Spleen (tissue), 11 donors: ENCODE measurements around the gene ALKBH2. TPM values are rescaled to one million over a fixed set of nuclear protein-coding genes. Genes with fewer than 3 reads are reported as not detected.

ENCODE experiments used
- DNase-seq: peaks from one replicate; pipeline ENCODE4 v3.0.0-alpha.2; 2020
- H3K27ac ChIP-seq, 8 donors: fragments of 200-600 bp; sonication (generic) in 7 of 8; 1 replicate in 4 of 8; 2 replicates in 4 of 8; pipeline versions ENCODE4 v1.5.0 to v1.8.0; 2016 to 2021; ENCODE audit warnings: inconsistent platforms in 4 of 8, mild to moderate bottlenecking in 4 of 8, moderate library complexity in 1 of 8
- H3K27me3 ChIP-seq, 7 donors: fragments of 200-600 bp; sonication (generic) in 6 of 7; replicated peaks in 1 of 7; 1 replicate in 4 of 7; 2 replicates in 3 of 7; pipeline versions ENCODE4 v1.5.0 to v1.8.0; 2016 to 2021; ENCODE audit warnings: inconsistent platforms in 3 of 7, mild to moderate bottlenecking in 1 of 7
- H3K36me3 ChIP-seq, 6 donors: fragments of 200-600 bp; sonication (generic) in 5 of 6; 1 replicate in 4 of 6; 2 replicates in 2 of 6; pipeline versions ENCODE4 v1.5.0 to v1.8.0; 2016 to 2021; ENCODE audit warnings: inconsistent platforms in 2 of 6
- H3K4me1 ChIP-seq, 6 donors: fragments of 200-600 bp; sonication (generic) in 5 of 6; 1 replicate in 3 of 6; 2 replicates in 3 of 6; pipeline versions ENCODE4 v1.5.0 to v1.8.0; 2016 to 2021; ENCODE audit warnings: inconsistent platforms in 3 of 6
- H3K4me3 ChIP-seq, 8 donors: fragments of 200-600 bp; sonication (generic) in 7 of 8; 1 replicate in 4 of 8; 2 replicates in 4 of 8; pipeline versions ENCODE4 v1.5.0 to v1.8.0; 2016 to 2021; ENCODE audit warnings: inconsistent platforms in 4 of 8, mild to moderate bottlenecking in 4 of 8, moderate library complexity in 2 of 8
- H3K9me3 ChIP-seq, 8 donors: fragments of 200-600 bp; sonication (generic) in 7 of 8; 1 replicate in 4 of 8; 2 replicates in 4 of 8; pipeline versions ENCODE4 v1.5.0 to v1.8.0; 2016 to 2021; ENCODE audit warnings: inconsistent platforms in 4 of 8
- POLR2A ChIP-seq, 3 donors: fragments of 450-650 bp; IDR thresholded peaks; one replicate each; pipeline ENCODE4 v1.5.1; 2017; ENCODE audit warnings: antibody characterized with exemption in 3 of 3, mild to moderate bottlenecking in 1 of 3
- POLR2AphosphoS5 ChIP-seq, 3 donors: sonication (generic); formaldehyde crosslinking; IDR thresholded peaks; one replicate each; pipeline ENCODE4 v1.5.1; 2017; ENCODE audit warnings: antibody characterized with exemption in 3 of 3
- WGBS, 5 donors: extraction: QIAGEN DNeasy Blood & Tissue Kit in 3 of 5; methylation state at CpG; one replicate each; pipeline versions ENCODE4 v1.1.5 to v1.1.7; 2013 to 2018; 5-methylcytosine and 5-hydroxymethylcytosine counted together
- intact Hi-C: fragments of 100-400 bp; cut with DNase I; formaldehyde crosslinking; loops from one replicate; pipeline ENCODE4 v1.15.0; 2023; ENCODE audit warnings: low total_unique reads
- polyA plus RNA-seq, 3 donors: library from polyadenylated mRNA; stranded (reverse); fragments of 200-250 nt; gene quantifications; one replicate each; pipeline ENCODE4 v1.2.1, GENCODE V29; 2013
- total RNA-seq, 7 donors: library from RNA; depleted of rRNA in 3 of 7; stranded (reverse); fragments of >200 nt in 3 of 7; fragmentation: NEBNext Ultra II Directional in 4 of 7; extraction: Animal tissue kit (Norgen Biotek cat#: 25700) in 4 of 7; gene quantifications; one replicate each; pipeline versions ENCODE4 v1.1.0 to v1.2.1, GENCODE V29; 2016 to 2021
- TF ChIP-seq, protein P1 (sequence below), 11 experiments: fragments of 200-600 bp in 7 of 11; fragments of 450-650 bp in 4 of 11; sonication (generic) in 4 of 11; IDR thresholded peaks in 8 of 11; conservative IDR thresholded peaks in 3 of 11; 1 replicate in 7 of 11; 2 replicates in 4 of 11; pipeline versions ENCODE4 v1.4.0 to v1.8.0; 2016 to 2021; ENCODE audit warnings: antibody characterized with exemption in 11 of 11, inconsistent platforms in 4 of 11, mild to moderate bottlenecking in 1 of 11
- donor health status: healthy with polysubstance abuse.
- donor health status: DM: no; HTN: no; CAD: no; lungs with moderate emphysema.
- donor health status: DM: no; HTN: no; CAD: no.
- donor health status: Bipolar disorder and iron deficiency.
- donor health status: healthy.
- donor health status: DM: no; HTN: no; CAD: no.
- donor health status: DM: yes; HTN: yes; CAD: no.

Gene ALKBH2
- total and polyA plus RNA-seq, 10 donors = 8.6 to 40.3 (median 13.8) TPM

DNA sequence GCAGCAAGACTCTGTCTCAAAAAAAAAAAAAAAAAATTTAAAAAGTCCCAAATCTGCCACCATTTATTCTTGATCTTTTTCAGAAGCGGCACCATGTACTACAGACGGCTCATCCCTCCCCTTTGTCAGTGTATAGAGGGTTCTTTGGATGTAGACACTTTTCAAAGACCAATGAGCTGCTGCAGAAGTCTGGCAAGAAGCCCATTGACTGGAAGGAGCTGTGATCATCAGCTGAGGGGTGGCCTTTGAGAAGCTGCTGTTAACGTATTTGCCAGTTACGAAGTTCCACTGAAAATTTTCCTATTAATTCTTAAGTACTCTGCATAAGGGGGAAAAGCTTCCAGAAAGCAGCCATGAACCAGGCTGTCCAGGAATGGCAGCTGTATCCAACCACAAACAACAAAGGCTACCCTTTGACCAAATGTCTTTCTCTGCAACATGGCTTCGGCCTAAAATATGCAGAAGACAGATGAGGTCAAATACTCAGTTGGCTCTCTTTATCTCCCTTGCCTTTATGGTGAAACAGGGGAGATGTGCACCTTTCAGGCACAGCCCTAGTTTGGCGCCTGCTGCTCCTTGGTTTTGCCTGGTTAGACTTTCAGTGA is 16.6 kb upstream of the ALKBH2 start:
- Histone ChIP-seq H3K4me1 (peaks cover 0 to 49% (median 28%) of the 10 kb centered on the region in 6 donors), H3K4me3 (no peak overlapping the region), H3K36me3 (peaks cover 0 to 56% (median 42%) of the 10 kb centered on the region in 6 donors), H3K27me3 (no peaks in the 10 kb centered on the region), H3K9me3 (no peaks in the 10 kb centered on the region), H3K27ac (peak overlapping the region; percentile 27 to 93 (median 85))
- WGBS, 5 donors = 88 to 93% (median 93%) methylated on average over 6 of the region's 6 CpGs
- peak; percentile 59 for DNase-seq
- intact Hi-C loops = no loop called here
- TF ChIP-seq POLR2AphosphoS5 (IDR thresholded peaks at IDR 0.05) (no peak), POLR2A (IDR thresholded peaks at IDR 0.05) (no peak)

DNA sequence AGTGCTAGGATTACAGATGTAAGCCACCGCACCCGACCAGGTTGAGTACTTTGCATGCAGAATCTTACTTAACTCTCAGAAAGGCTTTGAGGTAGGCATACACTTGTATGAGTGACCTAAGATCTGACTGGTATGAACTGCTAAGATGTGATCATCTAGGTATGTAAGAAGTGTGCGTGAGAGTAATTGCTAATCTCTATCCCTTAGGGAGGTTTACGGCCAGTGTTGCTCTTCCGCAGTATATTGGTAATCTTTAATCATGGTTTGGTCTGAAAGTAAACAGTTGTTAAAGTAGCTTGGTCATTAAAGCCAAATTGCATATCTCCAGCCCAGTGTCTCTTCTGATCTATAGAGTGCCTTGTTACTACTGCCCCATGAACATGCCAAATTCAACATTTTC is 11.9 kb upstream of the ALKBH2 start:
- Histone ChIP-seq H3K9me3 (no peaks in the 10 kb centered on the region), H3K4me1 (peaks cover 0 to 19% (median 4%) of the 10 kb centered on the region in 6 donors), H3K27ac (no peak overlapping the region), H3K4me3 (no peak overlapping the region), H3K27me3 (no peaks in the 10 kb centered on the region), H3K36me3 (peaks cover 0 to 97% (median 67%) of the 10 kb centered on the region in 6 donors)
- DNase-seq = no peak
- intact Hi-C loops = no loop called here
- TF ChIP-seq POLR2AphosphoS5 (IDR thresholded peaks at IDR 0.05) (no peak), POLR2A (IDR thresholded peaks at IDR 0.05) (no peak)
- TF ChIP-seq, protein P1, sequence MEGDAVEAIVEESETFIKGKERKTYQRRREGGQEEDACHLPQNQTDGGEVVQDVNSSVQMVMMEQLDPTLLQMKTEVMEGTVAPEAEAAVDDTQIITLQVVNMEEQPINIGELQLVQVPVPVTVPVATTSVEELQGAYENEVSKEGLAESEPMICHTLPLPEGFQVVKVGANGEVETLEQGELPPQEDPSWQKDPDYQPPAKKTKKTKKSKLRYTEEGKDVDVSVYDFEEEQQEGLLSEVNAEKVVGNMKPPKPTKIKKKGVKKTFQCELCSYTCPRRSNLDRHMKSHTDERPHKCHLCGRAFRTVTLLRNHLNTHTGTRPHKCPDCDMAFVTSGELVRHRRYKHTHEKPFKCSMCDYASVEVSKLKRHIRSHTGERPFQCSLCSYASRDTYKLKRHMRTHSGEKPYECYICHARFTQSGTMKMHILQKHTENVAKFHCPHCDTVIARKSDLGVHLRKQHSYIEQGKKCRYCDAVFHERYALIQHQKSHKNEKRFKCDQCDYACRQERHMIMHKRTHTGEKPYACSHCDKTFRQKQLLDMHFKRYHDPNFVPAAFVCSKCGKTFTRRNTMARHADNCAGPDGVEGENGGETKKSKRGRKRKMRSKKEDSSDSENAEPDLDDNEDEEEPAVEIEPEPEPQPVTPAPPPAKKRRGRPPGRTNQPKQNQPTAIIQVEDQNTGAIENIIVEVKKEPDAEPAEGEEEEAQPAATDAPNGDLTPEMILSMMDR (IDR thresholded peaks at IDR 0.05 in 8 of 11, conservative IDR thresholded peaks at IDR 0.05 in 3 of 11) = no peak
- WGBS, 5 donors = 89 to 99% (median 97%) methylated on average over 5 of the region's 5 CpGs

DNA sequence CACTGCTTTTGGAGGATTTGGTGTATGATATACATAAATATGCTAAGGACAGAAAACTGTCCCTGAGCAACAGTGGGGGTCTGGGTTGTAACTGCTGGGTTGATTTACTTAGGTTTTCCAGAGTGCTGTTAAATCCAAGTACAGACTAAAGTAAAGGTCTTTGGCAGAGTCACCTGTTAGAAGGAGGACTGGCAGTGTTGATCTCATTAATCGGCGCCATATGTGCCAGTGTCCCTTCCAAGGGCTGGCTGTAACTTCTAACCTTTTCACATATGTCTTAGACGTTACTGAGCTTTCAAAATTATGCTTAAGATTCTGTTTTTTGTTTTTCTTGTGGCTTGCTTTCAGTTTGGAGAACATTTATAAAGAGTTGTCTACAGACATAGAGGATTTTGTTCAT is 9.2 kb upstream of the ALKBH2 start:
- intact Hi-C loops = no loop called here
- peaks cover 2 to 42% (median 27%) of the 10 kb centered on the region in 6 donors for H3K4me1 ChIP-seq
- H3K9me3 ChIP-seq = no peaks in the 10 kb centered on the region
- no peak overlapping the region for H3K4me3 ChIP-seq
- peaks cover 0 to 70% (median 49%) of the 10 kb centered on the region in 6 donors for H3K36me3 ChIP-seq
- WGBS, 5 donors = 90 to 97% (median 93%) methylated on average over 3 of the region's 3 CpGs
- no peaks in the 10 kb centered on the region for H3K27me3 ChIP-seq
- no peak overlapping the region for H3K27ac ChIP-seq
- DNase-seq = no peak
- no peak for TF ChIP-seq POLR2A (IDR thresholded peaks at IDR 0.05)
- TF ChIP-seq, protein P1 (IDR thresholded peaks at IDR 0.05 in 8 of 11, conservative IDR thresholded peaks at IDR 0.05 in 3 of 11) = no peak
- no peak for TF ChIP-seq POLR2AphosphoS5 (IDR thresholded peaks at IDR 0.05)

DNA sequence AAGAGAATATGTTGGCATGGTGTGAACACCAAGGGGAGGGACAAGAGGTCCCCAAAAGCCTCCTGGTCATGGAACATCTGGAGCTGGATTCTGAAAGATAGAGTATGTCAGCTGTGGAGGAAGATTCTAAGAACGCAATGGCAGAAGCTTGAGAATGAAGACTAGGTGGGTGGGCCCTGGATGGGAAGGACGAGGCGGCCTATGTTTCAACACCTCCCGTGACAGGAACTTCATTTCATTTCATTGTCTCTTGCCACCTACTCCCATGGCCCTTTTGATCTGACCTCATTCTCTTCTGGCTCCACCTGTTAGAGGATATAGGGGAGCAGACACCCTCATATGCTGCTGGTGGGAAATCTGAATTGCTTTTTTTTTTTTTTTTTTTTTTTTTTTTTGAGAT is 7.5 kb upstream of the ALKBH2 start:
- no peak for DNase-seq
- Histone ChIP-seq H3K27me3 (peaks cover 0 to 8% (median 0%) of the 10 kb centered on the region in 7 donors), H3K9me3 (no peaks in the 10 kb centered on the region), H3K27ac (no peak overlapping the region), H3K4me1 (peaks cover 6 to 49% (median 32%) of the 10 kb centered on the region in 6 donors), H3K4me3 (no peak overlapping the region), H3K36me3 (peaks cover 0 to 53% (median 36%) of the 10 kb centered on the region in 6 donors)
- TF ChIP-seq POLR2A (IDR thresholded peaks at IDR 0.05) (no peak), POLR2AphosphoS5 (IDR thresholded peaks at IDR 0.05) (no peak)
- TF ChIP-seq, protein P1 (IDR thresholded peaks at IDR 0.05 in 8 of 11, conservative IDR thresholded peaks at IDR 0.05 in 3 of 11) = no peak
- whole genome bisulfite sequencing, 5 donors = 58 to 91% (median 76%) methylated on average over 4 of the region's 4 CpGs
- intact Hi-C loops = no loop called here
